H9 (cell line): ENCODE results near the gene PTTG1IP. TPM values are rescaled to one million over a fixed set of nuclear protein-coding genes. Genes with fewer than 3 reads are reported as not detected.

Experiments
- DNase-seq: peaks from one replicate; pipeline ENCODE4 v3.0.0-alpha.2; 2017
- H2AFZ ChIP-seq: one replicate; pipeline ENCODE4 v1.6.1; 2013; ENCODE audit warnings: mild to moderate bottlenecking, low read length, control low read depth, moderate library complexity
- H2AK5ac ChIP-seq: 2 replicates; pipeline ENCODE4 v1.6.1; 2013; ENCODE audit warnings: low read length, control low read depth, mixed read lengths; ENCODE audit not compliant: insufficient read length
- H2BK120ac ChIP-seq: one replicate; pipeline ENCODE4 v1.6.1; 2013; ENCODE audit warnings: low read depth, mild to moderate bottlenecking, low read length, control low read depth, inconsistent platforms; ENCODE audit not compliant: poor library complexity, severe bottlenecking
- H2BK12ac ChIP-seq: 2 replicates; pipeline ENCODE4 v1.6.1; 2013; ENCODE audit warnings: low read length, control low read depth, mixed read lengths, low read depth; ENCODE audit not compliant: insufficient read length
- H2BK15ac ChIP-seq: 2 replicates; pipeline ENCODE4 v1.6.1; 2013; ENCODE audit warnings: low read depth, low read length, control low read depth
- H2BK20ac ChIP-seq: one replicate; pipeline ENCODE4 v1.6.1; 2013; ENCODE audit warnings: low read depth, mild to moderate bottlenecking, low read length, control low read depth, inconsistent platforms; ENCODE audit not compliant: poor library complexity, severe bottlenecking
- H2BK5ac ChIP-seq: 2 replicates; pipeline ENCODE4 v1.6.1; 2013; ENCODE audit warnings: low read length, control low read depth, mixed read lengths; ENCODE audit not compliant: insufficient read length
- H3K14ac ChIP-seq: 2 replicates; pipeline ENCODE4 v1.6.1; 2013; ENCODE audit warnings: low read length, control low read depth; ENCODE audit not compliant: insufficient read depth
- H3K18ac ChIP-seq: 2 replicates; pipeline ENCODE4 v1.6.1; 2013; ENCODE audit warnings: low read depth, mild to moderate bottlenecking, mixed read lengths, low read length, control low read depth; ENCODE audit not compliant: insufficient read length
- H3K23ac ChIP-seq: 2 replicates; pipeline ENCODE4 v1.6.1; 2013; ENCODE audit warnings: low read length, control low read depth, mixed read lengths, low read depth; ENCODE audit not compliant: insufficient read length
- H3K23me2 ChIP-seq: 2 replicates; pipeline ENCODE4 v1.6.1; 2013; ENCODE audit warnings: low read depth, mild to moderate bottlenecking, mixed read lengths, low read length, control low read depth; ENCODE audit not compliant: insufficient read length, poor library complexity, severe bottlenecking
- H3K27ac ChIP-seq: 2 replicates; pipeline ENCODE4 v1.5.1; 2013; ENCODE audit warnings: low read length, control low read depth, mixed read lengths, low read depth; ENCODE audit not compliant: insufficient read length
- H3K27me3 ChIP-seq: 2 replicates; pipeline ENCODE4 v1.6.1; 2013; ENCODE audit warnings: low read length, control low read depth, inconsistent platforms; ENCODE audit not compliant: insufficient read depth
- H3K4ac ChIP-seq: 2 replicates; pipeline ENCODE4 v1.6.1; 2013; ENCODE audit warnings: low read depth, mild to moderate bottlenecking, control low read depth, inconsistent platforms, low read length, moderate library complexity
- H3K4me1 ChIP-seq: 2 replicates; pipeline ENCODE4 v1.6.1; 2013; ENCODE audit warnings: low read length, control low read depth, inconsistent platforms; ENCODE audit not compliant: insufficient read depth
- H3K4me2 ChIP-seq: 2 replicates; pipeline ENCODE4 v1.6.1; 2013; ENCODE audit warnings: low read length, control low read depth, mixed read lengths; ENCODE audit not compliant: insufficient read length, insufficient read depth
- H3K56ac ChIP-seq: 2 replicates; pipeline ENCODE4 v1.6.1; 2013; ENCODE audit warnings: low read depth, mild to moderate bottlenecking, mixed read lengths, low read length, control low read depth; ENCODE audit not compliant: insufficient read length
- H3K79me1 ChIP-seq: 2 replicates; pipeline ENCODE4 v1.6.1; 2013; ENCODE audit warnings: low read depth, mild to moderate bottlenecking, moderate library complexity, low read length, control low read depth, inconsistent platforms; ENCODE audit not compliant: insufficient read depth, poor library complexity, severe bottlenecking
- H3K79me2 ChIP-seq: 2 replicates; pipeline ENCODE4 v1.6.1; 2013; ENCODE audit warnings: low read length, control low read depth, inconsistent platforms; ENCODE audit not compliant: insufficient read depth
- H3K9ac ChIP-seq: 2 replicates; pipeline ENCODE4 v1.6.1; 2013; ENCODE audit warnings: low read length, control low read depth, mixed read lengths; ENCODE audit not compliant: insufficient read length; ENCODE audit errors: extremely low read depth
- H3K9me3 ChIP-seq: one replicate; pipeline ENCODE4 v1.6.1; 2013; ENCODE audit warnings: low read depth, low read length, inconsistent platforms; ENCODE audit not compliant: control insufficient read depth
- H3T11ph ChIP-seq: one replicate; pipeline ENCODE4 v1.6.1; 2013; ENCODE audit warnings: mild to moderate bottlenecking, low read length, control low read depth, inconsistent platforms
- H4K20me1 ChIP-seq: one replicate; pipeline ENCODE4 v1.6.1; 2013; ENCODE audit not compliant: control insufficient read depth, insufficient read length, insufficient read depth
- H4K5ac ChIP-seq: 2 replicates; pipeline ENCODE4 v1.6.1; 2013; ENCODE audit warnings: low read depth, mild to moderate bottlenecking, mixed read lengths, low read length, control low read depth; ENCODE audit not compliant: insufficient read length
- H4K8ac ChIP-seq: replicated peaks from 2 replicates; pipeline ENCODE4 v1.6.1; 2013; ENCODE audit warnings: low read length, control low read depth, mixed read lengths, low read depth; ENCODE audit not compliant: insufficient read length
- H4K91ac ChIP-seq: 2 replicates; pipeline ENCODE4 v1.6.1; 2013; ENCODE audit warnings: low read depth, mild to moderate bottlenecking, moderate library complexity, mixed read lengths, low read length, control low read depth; ENCODE audit not compliant: insufficient read length
- H3K27ac Mint-ChIP-seq, 3 experiments: 2 replicates in 2 of 3; 3 replicates in 1 of 3; pipeline ENCODE4 v1.8.0; 2020 to 2021; ENCODE audit warnings: mixed read lengths in 3 of 3, mild to moderate bottlenecking in 1 of 3, moderate library complexity in 1 of 3
- H3K27me3 Mint-ChIP-seq: 2 replicates; pipeline ENCODE4 v1.8.0; 2021; ENCODE audit warnings: low read depth, mild to moderate bottlenecking, moderate library complexity, mixed read lengths
- H3K36me3 Mint-ChIP-seq, 3 experiments: 2 replicates in 2 of 3; 3 replicates in 1 of 3; pipeline ENCODE4 v1.8.0; 2020 to 2021; ENCODE audit warnings: low read depth in 3 of 3, mixed read lengths in 3 of 3; ENCODE audit not compliant: insufficient read depth in 1 of 3
- H3K4me1 Mint-ChIP-seq, 2 experiments: 2 replicates each; pipeline ENCODE4 v1.8.0; 2020; ENCODE audit warnings: mixed read lengths in 2 of 2
- H3K4me3 Mint-ChIP-seq, 2 experiments: 2 replicates in 1 of 2; 3 replicates in 1 of 2; pipeline ENCODE4 v1.8.0; 2020 to 2021; ENCODE audit warnings: mild to moderate bottlenecking in 2 of 2, mixed read lengths in 2 of 2, moderate library complexity in 1 of 2
- H3K9me3 Mint-ChIP-seq, 2 experiments: 2 replicates in 1 of 2; 3 replicates in 1 of 2; pipeline ENCODE4 v1.8.0; 2020; ENCODE audit warnings: mild to moderate bottlenecking in 2 of 2, mixed read lengths in 2 of 2, moderate library complexity in 1 of 2
- CTCF ChIP-seq: fragments of 200-600 bp; sonication (generic); conservative IDR thresholded peaks from 3 replicates; pipeline ENCODE4 v1.8.0; 2021; ENCODE audit warnings: antibody characterized with exemption, mild to moderate bottlenecking
- WGBS: extraction: QIAGEN DNeasy Blood & Tissue Kit; methylation state at CpG from one replicate; pipeline ENCODE4 v1.1.7; 2013; ENCODE audit warnings: missing lambda C conversion rate, low lambda C conversion rate, mixed read lengths; ENCODE audit not compliant: insufficient read length; ENCODE audit errors: extremely low coverage; 5-methylcytosine and 5-hydroxymethylcytosine counted together
- total RNA-seq: library from RNA; stranded (reverse); gene quantifications from 2 replicates; pipeline ENCODE4 v1.2.1, GENCODE V29; 2021

The PTTG1IP gene
- total RNA-seq, 1 experiment from 2014 or later, result 107 TPM

GRCh38 chr21:44869781-44870747, 3.4 kb downstream of the PTTG1IP start:
- H3K9me3 ChIP-seq, result no peaks in the 10 kb centered on the region
- H3K27me3 ChIP-seq, result no peaks in the 10 kb centered on the region; the same call in 1 of the 2 replicates
- H4K20me1 ChIP-seq, result no peaks in the 10 kb centered on the region
- H3K4me1 Mint-ChIP-seq, result peaks cover 46 to 48% of the 10 kb centered on the region in 2 experiments
- H3K27ac ChIP-seq, result no peak overlapping the region
- no peak overlapping the region for H2BK20ac ChIP-seq
- peaks cover 31% of the 10 kb centered on the region for H3K79me1 ChIP-seq
- H3K79me2 ChIP-seq, result peaks cover 58% of the 10 kb centered on the region
- H4K8ac ChIP-seq, result no peak overlapping the region
- peak overlapping the region in 1 of 3 experiments; percentile 78; a peak in 1 of 7 replicates for H3K27ac Mint-ChIP-seq
- H2BK12ac ChIP-seq, result no peak overlapping the region
- no peak overlapping the region for H3K56ac ChIP-seq
- H3K9ac ChIP-seq, result no peak overlapping the region
- H3K36me3 Mint-ChIP-seq, result peaks cover 6 to 9% (median 8%) of the 10 kb centered on the region in 3 experiments
- H4K91ac ChIP-seq, result no peak overlapping the region
- DNase-seq, result peak; percentile 64
- H3K27me3 Mint-ChIP-seq, result peaks cover 8% of the 10 kb centered on the region
- H3K14ac ChIP-seq, result no peak overlapping the region
- no peak overlapping the region for H3K23ac ChIP-seq
- no peak overlapping the region for H3K4me2 ChIP-seq
- WGBS, result no CpG with 5 or more reads among the region's 19 CpGs
- no peak overlapping the region for H2BK5ac ChIP-seq
- peaks cover 15% of the 10 kb centered on the region for H3K4me1 ChIP-seq
- no peaks in the 10 kb centered on the region for H3K9me3 Mint-ChIP-seq
- H3T11ph ChIP-seq, result no peak overlapping the region
- H2AK5ac ChIP-seq, result no peak overlapping the region
- peaks cover 23% of the 10 kb centered on the region for H3K23me2 ChIP-seq
- H3K18ac ChIP-seq, result no peak overlapping the region
- no peak overlapping the region for H4K5ac ChIP-seq
- no peak overlapping the region for H3K4ac ChIP-seq
- no peak overlapping the region for H2BK120ac ChIP-seq
- H3K4me3 Mint-ChIP-seq, result no peak overlapping the region
- TF ChIP-seq CTCF, result no peak
- H2BK15ac ChIP-seq, result no peak overlapping the region
- no peak overlapping the region for H2AFZ ChIP-seq
